OCI-LY7 (cell line): ENCODE results near the gene MERTK. TPM values are rescaled to one million over a fixed set of nuclear protein-coding genes. Genes with fewer than 3 reads are reported as not detected.

Experiments
- BruUV-seq: library from RNA; stranded (reverse); fragments of 400-500 nt; replicated peaks from 2 replicates; lab custom pipeline; 2021; lab: Mats Ljungman, UMichigan
- CTCF ChIA-PET: fragments of 300-600 bp; sonication (Branson Sonifier 250); formaldehyde crosslinking; loops from one replicate; lab custom pipeline; 2022; ENCODE audit warnings: antibody characterized with exemption; ENCODE audit not compliant: unreplicated experiment; lab: Charles Lee
- POLR2A ChIA-PET: fragments of 300-600 bp; sonication (Branson Sonifier 250); formaldehyde crosslinking; loops from one replicate; lab custom pipeline; 2022; ENCODE audit warnings: antibody characterized with exemption; lab: Charles Lee
- DNase-seq: peaks from one replicate; pipeline ENCODE4 v3.0.0-alpha.2; 2015; ENCODE audit warnings: low spot score
- H2AFZ ChIP-seq: fragments of 200-600 bp; sonication (generic), shearing (Covaris generic); 2 replicates; pipeline ENCODE4 v1.6.1; 2014; ENCODE audit warnings: mild to moderate bottlenecking, antibody characterized with exemption, low read length, moderate library complexity
- H3K27ac ChIP-seq: fragments of 200-600 bp; sonication (generic); 2 replicates; pipeline ENCODE4 v1.5.1; 2014; ENCODE audit warnings: mixed run types, low read depth, mild to moderate bottlenecking, moderate library complexity, low read length, inconsistent platforms; ENCODE audit not compliant: poor library complexity, severe bottlenecking
- H3K36me3 ChIP-seq: fragments of 200-600 bp; sonication (generic); 2 replicates; pipeline ENCODE4 v1.6.1; 2014; ENCODE audit warnings: mild to moderate bottlenecking, antibody characterized with exemption, low read length, moderate library complexity, mixed read lengths; ENCODE audit not compliant: insufficient read depth
- H3K4me1 ChIP-seq: fragments of 200-600 bp; sonication (generic); 2 replicates; pipeline ENCODE4 v1.5.1; 2014; ENCODE audit warnings: mild to moderate bottlenecking, low read length; ENCODE audit not compliant: insufficient read depth, poor library complexity, severe bottlenecking
- H3K4me2 ChIP-seq: fragments of 200-600 bp; sonication (generic); 2 replicates; pipeline ENCODE4 v1.6.1; 2014; ENCODE audit warnings: mild to moderate bottlenecking, low read length
- H3K4me3 ChIP-seq: fragments of 200-600 bp; sonication (generic); 2 replicates; pipeline ENCODE4 v1.5.1; 2014; ENCODE audit warnings: mild to moderate bottlenecking, low read depth, low read length; ENCODE audit not compliant: poor library complexity, severe bottlenecking
- H3K79me2 ChIP-seq: fragments of 200-600 bp; sonication (generic); 2 replicates; pipeline ENCODE4 v1.6.1; 2016; ENCODE audit warnings: low read depth, mild to moderate bottlenecking, low read length, moderate library complexity, mixed read lengths; ENCODE audit not compliant: insufficient read depth
- H3K9me2 ChIP-seq: fragments of 200-600 bp; sonication (generic); 2 replicates; pipeline ENCODE4 v1.6.1; 2016; ENCODE audit warnings: mild to moderate bottlenecking, low read length, mixed read lengths; ENCODE audit not compliant: insufficient read depth
- H3K9me3 ChIP-seq: fragments of 200-600 bp; sonication (generic); 2 replicates; pipeline ENCODE4 v1.6.1; 2014; ENCODE audit warnings: mild to moderate bottlenecking, mixed run types, low read length, mixed read lengths
- H4K20me1 ChIP-seq: fragments of 200-600 bp; sonication (generic); 2 replicates; pipeline ENCODE4 v1.6.1; 2014; ENCODE audit warnings: mild to moderate bottlenecking, antibody characterized with exemption, low read length, moderate library complexity, mixed read lengths; ENCODE audit not compliant: insufficient read depth
- EZH2phosphoT487 ChIP-seq: fragments of 200-600 bp; sonication (generic); IDR thresholded peaks from 2 replicates; pipeline ENCODE4 v1.6.1; 2018; ENCODE audit warnings: low read depth, borderline replicate concordance, mild to moderate bottlenecking, mixed run types, antibody characterized with exemption, low read length, moderate library complexity, mixed read lengths
- intact Hi-C: fragments of 100-400 bp; cut with micrococcal nuclease; formaldehyde crosslinking; loops from one replicate; pipeline ENCODE4 v1.10.0; 2022; ENCODE audit not compliant: unreplicated experiment
- total RNA-seq, 2 experiments: library from RNA; depleted of rRNA in 1 of 2; stranded (reverse); fragments of >200 nt in 1 of 2; shearing (Covaris generic) in 1 of 2; gene quantifications; 2 replicates each; pipeline ENCODE4 v1.2.3, GENCODE V29; 2014 to 2022
- TF ChIP-seq, protein P1 (sequence below): fragments of 200-600 bp; sonication (generic); conservative IDR thresholded peaks from 2 replicates; pipeline ENCODE4 v1.5.1; 2014; ENCODE audit warnings: mild to moderate bottlenecking, antibody characterized with exemption, low read length, moderate library complexity, mixed read lengths

MERTK gene
- total RNA-seq, 2 experiments from 2014 or later = 0.38 TPM; not detected in 1

DNA sequence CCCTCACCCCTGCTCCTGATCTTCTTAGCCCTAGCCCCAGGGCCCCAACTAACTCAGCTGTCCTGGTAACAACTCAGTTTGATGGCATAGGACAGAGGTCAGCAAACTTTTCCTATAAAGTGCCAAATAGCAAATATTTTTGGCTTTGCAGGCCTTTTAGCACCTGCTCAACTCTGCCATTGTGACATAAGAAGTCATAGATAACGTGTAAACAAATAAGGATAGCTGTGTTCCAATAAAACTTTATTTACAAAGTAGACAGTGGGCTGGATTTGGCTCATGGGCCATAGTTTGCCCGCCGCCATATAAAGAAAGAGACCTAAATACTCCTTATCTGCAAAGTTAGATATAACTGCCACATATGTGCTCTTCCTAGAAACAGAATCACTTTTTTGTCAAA, 129.4 kb downstream of the MERTK start:
- no peak overlapping the region for H3K27ac ChIP-seq
- H3K9me3 ChIP-seq = no peaks in the 10 kb centered on the region
- H2AFZ ChIP-seq = no peak overlapping the region
- no peak for DNase-seq
- intact Hi-C loops = no loop called here
- BruUV-seq = no TSS peak
- no peaks in the 10 kb centered on the region for H3K36me3 ChIP-seq
- no peaks in the 10 kb centered on the region for H3K4me1 ChIP-seq
- no peaks in the 10 kb centered on the region for H3K9me2 ChIP-seq
- H4K20me1 ChIP-seq = no peaks in the 10 kb centered on the region
- no peaks in the 10 kb centered on the region for H3K79me2 ChIP-seq
- ChIA-PET CTCF (no interaction called here), POLR2A (interaction anchor here (1.2 kb wide), 1 partner anchor 9 kb away, joined by 5 read pairs; no protein-coding TSS in a partner anchor)
- TF ChIP-seq, protein P1, sequence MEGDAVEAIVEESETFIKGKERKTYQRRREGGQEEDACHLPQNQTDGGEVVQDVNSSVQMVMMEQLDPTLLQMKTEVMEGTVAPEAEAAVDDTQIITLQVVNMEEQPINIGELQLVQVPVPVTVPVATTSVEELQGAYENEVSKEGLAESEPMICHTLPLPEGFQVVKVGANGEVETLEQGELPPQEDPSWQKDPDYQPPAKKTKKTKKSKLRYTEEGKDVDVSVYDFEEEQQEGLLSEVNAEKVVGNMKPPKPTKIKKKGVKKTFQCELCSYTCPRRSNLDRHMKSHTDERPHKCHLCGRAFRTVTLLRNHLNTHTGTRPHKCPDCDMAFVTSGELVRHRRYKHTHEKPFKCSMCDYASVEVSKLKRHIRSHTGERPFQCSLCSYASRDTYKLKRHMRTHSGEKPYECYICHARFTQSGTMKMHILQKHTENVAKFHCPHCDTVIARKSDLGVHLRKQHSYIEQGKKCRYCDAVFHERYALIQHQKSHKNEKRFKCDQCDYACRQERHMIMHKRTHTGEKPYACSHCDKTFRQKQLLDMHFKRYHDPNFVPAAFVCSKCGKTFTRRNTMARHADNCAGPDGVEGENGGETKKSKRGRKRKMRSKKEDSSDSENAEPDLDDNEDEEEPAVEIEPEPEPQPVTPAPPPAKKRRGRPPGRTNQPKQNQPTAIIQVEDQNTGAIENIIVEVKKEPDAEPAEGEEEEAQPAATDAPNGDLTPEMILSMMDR = no peak
- TF ChIP-seq EZH2phosphoT487 = no peak
- H3K4me2 ChIP-seq = no peak overlapping the region
- H3K4me3 ChIP-seq = no peak overlapping the region

GRCh38 chr2:112029164-112029563, 130.8 kb downstream of the MERTK start:
- H3K79me2 ChIP-seq = no peaks in the 10 kb centered on the region
- intact Hi-C loops = no loop called here
- no peak overlapping the region for H3K4me3 ChIP-seq
- H2AFZ ChIP-seq = no peak overlapping the region
- no peak overlapping the region for H3K4me2 ChIP-seq
- TF ChIP-seq, protein P1 = no peak
- no peak for TF ChIP-seq EZH2phosphoT487
- no peaks in the 10 kb centered on the region for H3K9me3 ChIP-seq
- no peaks in the 10 kb centered on the region for H3K4me1 ChIP-seq
- BruUV-seq = no TSS peak
- H3K36me3 ChIP-seq = no peaks in the 10 kb centered on the region
- no peak overlapping the region for H3K27ac ChIP-seq
- DNase-seq = no peak
- H3K9me2 ChIP-seq = no peaks in the 10 kb centered on the region
- H4K20me1 ChIP-seq = no peaks in the 10 kb centered on the region
- ChIA-PET CTCF (no interaction called here), POLR2A (interaction anchor here (0.5 kb wide), 1 partner anchor 979 kb away, joined by 5 read pairs; no protein-coding TSS in a partner anchor)

DNA sequence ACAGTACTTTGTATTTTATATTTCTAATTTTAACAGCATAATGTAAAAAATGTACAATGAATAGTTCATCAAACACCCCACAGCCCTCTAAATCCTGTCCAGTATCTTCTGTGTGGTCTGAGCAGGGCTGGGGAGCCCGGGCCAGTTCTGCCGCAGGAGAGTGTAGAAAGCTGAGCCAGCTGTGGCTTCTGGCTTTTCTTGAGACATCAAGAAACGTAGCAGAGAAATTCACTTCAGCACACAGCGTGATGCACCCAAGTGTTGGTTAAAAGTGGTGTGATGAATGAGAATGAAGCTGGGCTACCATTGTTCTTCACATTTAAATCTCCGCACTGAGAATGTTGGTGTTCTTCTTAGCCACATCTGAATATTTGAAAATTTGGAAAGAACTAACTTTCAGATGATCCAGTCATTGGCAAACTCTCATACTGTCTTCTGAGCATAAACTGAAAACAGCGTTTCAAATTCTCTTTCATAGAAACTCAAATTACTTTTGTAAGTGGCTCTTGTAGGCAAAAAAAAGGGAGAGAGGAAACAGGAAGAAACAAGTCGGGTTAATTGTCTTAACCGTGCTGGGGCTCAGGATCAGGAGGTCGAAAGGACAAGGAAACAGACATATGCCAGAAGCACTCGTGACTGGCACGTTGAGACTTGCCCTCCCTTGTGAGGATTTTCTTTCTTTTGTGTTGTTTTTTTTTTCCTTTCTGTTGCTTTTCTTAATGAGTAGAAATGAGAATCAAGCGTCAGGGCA, 133.2 kb downstream of the MERTK start:
- H3K36me3 ChIP-seq = no peaks in the 10 kb centered on the region
- no peaks in the 10 kb centered on the region for H3K9me3 ChIP-seq
- TF ChIP-seq EZH2phosphoT487 = no peak
- TF ChIP-seq, protein P1 = no peak
- intact Hi-C loops = no loop called here
- no TSS peak for BruUV-seq
- no peaks in the 10 kb centered on the region for H4K20me1 ChIP-seq
- H3K79me2 ChIP-seq = no peaks in the 10 kb centered on the region
- ChIA-PET POLR2A (interaction anchor here (0.6 to 0.7 kb wide), 2 partner anchors 16 to 695 kb away, joined by 3 to 4 read pairs; no protein-coding TSS in a partner anchor), CTCF (no interaction called here)
- no peak overlapping the region for H3K27ac ChIP-seq
- H3K9me2 ChIP-seq = no peaks in the 10 kb centered on the region
- H3K4me2 ChIP-seq = no peak overlapping the region
- H3K4me1 ChIP-seq = no peaks in the 10 kb centered on the region
- no peak overlapping the region for H3K4me3 ChIP-seq
- DNase-seq = no peak
- H2AFZ ChIP-seq = no peak overlapping the region
